ENCODE results near the gene KCNJ18.
"Not testable (repeated sequence)": the region's sequence is repeated elsewhere in the genome, so short reads cannot be mapped to it uniquely, and the experiment has no call there.

Gene KCNJ18

DNA sequence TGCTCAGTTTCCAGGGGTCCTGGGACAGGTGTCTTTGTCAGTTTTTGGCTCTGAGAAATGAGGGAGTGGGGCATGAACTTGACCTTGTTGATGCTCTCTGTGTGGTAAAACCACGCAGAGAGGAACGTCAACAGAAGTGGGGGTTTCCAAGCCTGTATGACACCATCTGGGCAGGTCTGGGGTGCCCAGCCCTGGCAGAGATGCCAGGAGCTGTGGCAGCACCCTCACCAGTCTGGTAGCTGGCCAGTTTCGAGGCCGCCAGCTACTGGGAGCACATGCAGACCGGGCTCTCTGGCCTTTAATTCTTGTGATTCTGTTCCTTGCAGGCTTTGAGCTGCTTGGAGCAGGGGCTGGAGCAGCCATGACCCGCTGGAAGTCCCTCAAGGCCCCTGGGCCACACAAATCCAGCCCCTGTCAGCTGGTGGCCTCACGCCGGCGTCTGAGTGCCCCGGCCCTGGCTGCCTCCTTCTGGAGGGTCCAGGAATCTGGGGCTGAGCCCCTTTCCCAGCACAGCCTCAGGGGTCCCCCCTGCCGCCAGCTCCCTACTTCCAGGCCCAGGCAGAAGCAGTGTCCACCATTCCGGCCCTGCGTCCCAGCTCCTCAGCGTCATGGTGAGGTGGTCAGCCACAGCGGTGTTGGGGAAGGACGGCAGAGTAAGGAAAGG, 7.4 kb downstream of the KCNJ18 start:
- peaks cover 10% of the 10 kb centered on the region for H3K9me3 Mint-ChIP-seq
- H3K36me3 Mint-ChIP-seq (ENCODE audit: low read depth); intact Hi-C loops (cut with micrococcal nuclease); H3K4me3 Mint-ChIP-seq; H3K4me1 Mint-ChIP-seq (ENCODE audit: low read depth); H3K27ac Mint-ChIP-seq; H3K27me3 Mint-ChIP-seq: not testable (repeated sequence)

DNA sequence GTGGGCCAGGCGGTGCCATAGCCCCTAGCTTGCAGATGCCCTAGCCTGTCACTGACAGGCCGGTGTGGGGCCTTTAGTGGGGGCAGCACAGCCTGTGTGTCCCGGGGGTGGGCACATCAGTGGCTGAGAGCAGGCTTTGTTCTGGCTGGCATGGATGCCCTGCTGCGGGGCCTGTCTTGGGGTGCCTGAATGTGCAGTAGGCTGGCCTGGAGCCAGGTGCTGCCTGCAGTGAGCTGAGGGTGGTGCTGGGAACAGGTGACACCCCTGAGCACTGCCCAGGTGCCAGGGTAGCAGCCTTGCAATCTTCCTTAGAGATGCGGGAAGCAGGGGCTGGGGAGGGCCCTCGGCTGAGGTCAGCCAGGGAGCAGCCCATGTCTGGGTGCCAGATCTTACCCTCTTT, 8.8 kb downstream of the KCNJ18 start:
- not testable (repeated sequence) for H3K36me3 Mint-ChIP-seq (ENCODE audit: low read depth); H3K9me3 Mint-ChIP-seq

DNA sequence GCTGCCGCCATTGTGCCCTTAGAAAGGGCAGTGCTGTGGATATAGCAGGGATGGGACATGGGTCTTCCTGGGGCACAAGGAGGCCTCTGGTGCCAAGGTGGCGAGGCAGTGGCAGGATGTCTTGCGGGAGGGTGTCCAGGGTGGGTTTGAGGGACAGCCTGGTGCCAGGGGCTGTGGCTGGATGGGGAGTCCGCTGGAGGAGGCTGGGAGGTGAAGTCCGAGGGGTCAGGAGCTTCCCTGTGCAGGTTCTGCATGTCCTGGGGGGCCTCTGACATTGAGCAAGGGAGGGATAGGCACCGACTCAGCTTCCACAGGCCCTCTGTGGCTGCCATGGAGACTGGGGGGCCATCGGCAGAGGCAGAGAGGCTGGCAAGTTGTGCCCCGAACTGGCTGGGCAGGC, 9.7 kb downstream of the KCNJ18 start:
- H3K27me3 Mint-ChIP-seq; intact Hi-C loops (cut with micrococcal nuclease); H3K9me3 Mint-ChIP-seq; H3K4me1 Mint-ChIP-seq (ENCODE audit: low read depth); H3K27ac Mint-ChIP-seq; H3K36me3 Mint-ChIP-seq (ENCODE audit: low read depth); H3K4me3 Mint-ChIP-seq: not testable (repeated sequence)

More for the DNA sequence above, 8.8 kb downstream of the KCNJ18 start:
- H3K27me3 Mint-ChIP-seq; H3K4me3 Mint-ChIP-seq; intact Hi-C loops (cut with micrococcal nuclease); H3K27ac Mint-ChIP-seq; H3K4me1 Mint-ChIP-seq (ENCODE audit: low read depth): not testable (repeated sequence)

DNA sequence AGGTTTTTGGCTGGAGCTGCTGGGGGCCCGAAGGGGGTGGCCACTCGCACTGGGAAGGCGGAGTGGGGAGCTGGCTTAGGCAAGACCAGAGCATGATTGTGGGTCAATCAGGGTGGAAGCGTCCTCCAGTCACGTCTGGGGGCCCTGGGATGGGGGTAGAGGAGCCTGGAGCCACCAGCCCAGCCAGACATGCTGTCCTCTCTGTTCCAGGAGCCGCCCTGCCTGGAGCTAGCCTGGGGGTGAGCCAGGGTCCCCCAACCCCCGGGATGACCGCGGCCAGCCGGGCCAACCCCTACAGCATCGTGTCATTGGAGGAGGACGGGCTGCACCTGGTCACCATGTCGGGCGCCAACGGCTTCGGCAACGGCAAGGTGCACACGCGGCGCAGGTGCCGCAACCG, 10.2 kb downstream of the KCNJ18 start:
- H3K27me3 Mint-ChIP-seq; H3K4me1 Mint-ChIP-seq (ENCODE audit: low read depth); H3K27ac Mint-ChIP-seq; H3K36me3 Mint-ChIP-seq (ENCODE audit: low read depth); H3K9me3 Mint-ChIP-seq; intact Hi-C loops (cut with micrococcal nuclease); H3K4me3 Mint-ChIP-seq: not testable (repeated sequence)

DNA sequence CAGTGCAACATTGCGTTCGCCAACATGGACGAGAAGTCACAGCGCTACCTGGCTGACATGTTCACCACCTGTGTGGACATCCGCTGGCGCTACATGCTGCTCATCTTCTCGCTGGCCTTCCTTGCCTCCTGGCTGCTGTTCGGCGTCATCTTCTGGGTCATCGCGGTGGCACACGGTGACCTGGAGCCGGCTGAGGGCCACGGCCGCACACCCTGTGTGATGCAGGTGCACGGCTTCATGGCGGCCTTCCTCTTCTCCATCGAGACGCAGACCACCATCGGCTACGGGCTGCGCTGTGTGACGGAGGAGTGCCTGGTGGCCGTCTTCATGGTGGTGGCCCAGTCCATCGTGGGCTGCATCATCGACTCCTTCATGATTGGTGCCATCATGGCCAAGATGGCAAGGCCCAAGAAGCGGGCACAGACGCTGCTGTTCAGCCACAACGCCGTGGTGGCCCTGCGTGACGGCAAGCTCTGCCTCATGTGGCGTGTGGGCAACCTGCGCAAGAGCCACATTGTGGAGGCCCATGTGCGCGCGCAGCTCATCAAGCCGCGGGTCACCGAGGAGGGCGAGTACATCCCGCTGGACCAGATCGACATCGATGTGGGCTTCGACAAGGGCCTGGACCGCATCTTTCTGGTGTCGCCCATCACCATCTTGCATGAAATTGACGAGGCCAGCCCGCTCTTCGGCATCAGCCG, 10.8 kb downstream of the KCNJ18 start:
- H3K9me3 Mint-ChIP-seq; H3K27ac Mint-ChIP-seq; H3K27me3 Mint-ChIP-seq; H3K4me1 Mint-ChIP-seq (ENCODE audit: low read depth); H3K36me3 Mint-ChIP-seq (ENCODE audit: low read depth); H3K4me3 Mint-ChIP-seq; intact Hi-C loops (cut with micrococcal nuclease): not testable (repeated sequence)

DNA sequence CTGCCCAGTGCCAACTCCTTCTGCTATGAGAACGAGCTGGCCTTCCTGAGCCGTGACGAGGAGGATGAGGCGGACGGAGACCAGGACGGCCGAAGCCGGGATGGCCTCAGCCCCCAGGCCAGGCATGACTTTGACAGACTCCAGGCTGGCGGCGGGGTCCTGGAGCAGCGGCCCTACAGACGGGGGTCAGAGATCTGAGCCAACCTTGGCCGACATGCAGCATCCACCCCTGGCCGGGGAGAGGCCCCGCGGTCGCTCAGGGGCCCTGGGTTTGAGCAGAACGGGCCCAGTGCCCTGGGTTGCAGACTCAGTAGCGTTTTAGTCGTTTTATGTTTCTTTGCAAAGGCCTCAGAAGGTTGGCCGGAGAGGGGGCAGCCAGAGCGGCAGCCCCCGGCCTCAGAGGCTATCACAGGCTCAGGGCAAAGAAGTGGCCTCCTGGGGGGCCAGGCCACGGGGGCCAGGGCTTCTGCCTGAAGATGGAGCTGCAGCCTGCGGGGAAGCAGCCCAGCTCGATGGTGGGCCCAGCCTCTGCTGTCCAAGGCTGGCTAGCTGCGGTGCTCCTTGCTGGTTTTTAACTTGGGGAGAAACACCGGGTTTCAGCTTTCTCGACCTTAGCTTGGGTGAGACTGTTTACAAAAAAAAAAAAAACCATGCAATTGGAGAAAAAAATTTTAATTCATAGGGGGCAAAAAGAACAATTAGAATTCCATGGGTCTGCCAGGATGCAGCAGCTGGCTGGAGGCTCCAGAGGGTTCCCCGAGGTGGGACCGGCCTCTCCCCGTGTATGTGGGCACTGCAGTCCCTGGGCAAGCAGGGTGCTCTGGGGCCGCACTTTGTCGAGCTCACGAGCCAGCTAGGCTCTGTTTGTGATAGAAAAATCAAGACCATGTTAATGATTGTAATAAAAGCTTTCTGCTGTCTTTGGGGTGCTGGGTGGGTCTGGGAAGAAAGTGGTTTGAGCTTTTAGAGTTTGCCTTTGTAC, 11.9 kb downstream of the KCNJ18 start:
- H3K4me1 Mint-ChIP-seq (ENCODE audit: low read depth); H3K27me3 Mint-ChIP-seq; H3K9me3 Mint-ChIP-seq; H3K4me3 Mint-ChIP-seq; intact Hi-C loops (cut with micrococcal nuclease); H3K36me3 Mint-ChIP-seq (ENCODE audit: low read depth); H3K27ac Mint-ChIP-seq: not testable (repeated sequence)

DNA sequence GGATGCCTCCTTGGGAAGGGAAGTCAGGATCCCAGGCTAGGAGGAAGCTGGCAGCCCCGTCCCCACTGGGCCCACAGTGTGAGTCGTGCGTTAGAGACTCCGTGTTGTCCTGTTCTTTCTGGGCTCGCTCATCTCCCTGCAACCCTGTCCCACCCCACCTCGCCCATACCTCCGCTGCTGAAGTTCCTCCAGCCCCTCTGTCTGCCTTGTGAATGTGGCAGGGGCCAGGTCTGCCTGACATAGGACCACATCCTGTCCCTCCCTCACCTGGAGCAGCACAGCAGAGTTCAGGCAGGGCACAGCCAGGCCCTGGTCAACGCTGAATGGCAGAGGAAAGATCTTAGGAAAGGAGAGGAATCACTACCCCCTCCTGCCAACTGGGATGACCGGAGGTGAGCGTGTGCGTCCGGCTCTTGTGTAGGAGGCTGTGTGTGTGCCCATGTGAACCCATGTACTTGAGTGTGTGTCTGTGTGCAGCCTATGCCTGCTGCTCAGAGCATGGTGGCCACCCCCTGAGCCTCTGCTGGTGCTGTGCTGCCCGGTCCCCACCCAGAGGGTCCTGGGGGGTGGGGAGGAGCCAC, 12.8 kb downstream of the KCNJ18 start:
- intact Hi-C loops (cut with micrococcal nuclease), result no loop called here

DNA sequence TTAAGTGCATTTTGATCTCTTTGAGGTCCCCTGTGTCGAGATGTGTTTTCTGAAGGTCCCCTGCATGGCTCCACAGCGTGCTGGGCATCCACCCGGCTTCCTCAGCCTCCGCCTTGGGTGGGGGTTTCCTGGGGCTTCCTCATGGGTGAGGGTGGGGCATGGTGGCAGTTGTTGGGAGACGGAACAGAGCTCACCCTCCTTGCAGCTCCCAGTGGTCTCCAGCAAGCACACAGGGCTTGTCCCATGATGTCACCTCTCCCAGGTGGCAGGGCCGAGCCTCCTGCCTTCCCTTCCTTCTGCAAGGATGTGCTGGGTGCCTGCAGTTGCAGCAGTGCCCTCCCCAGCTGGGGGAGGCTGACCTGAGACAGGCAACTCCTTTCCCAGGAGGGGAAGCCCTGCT, 13.4 kb downstream of the KCNJ18 start:
- H3K4me3 Mint-ChIP-seq; H3K27ac Mint-ChIP-seq; H3K27me3 Mint-ChIP-seq; H3K4me1 Mint-ChIP-seq (ENCODE audit: low read depth); intact Hi-C loops (cut with micrococcal nuclease); H3K9me3 Mint-ChIP-seq; H3K36me3 Mint-ChIP-seq (ENCODE audit: low read depth): not testable (repeated sequence)

More for the DNA sequence above, 12.8 kb downstream of the KCNJ18 start:
- Mint-ChIP-seq H3K9me3 (no peaks in the 10 kb centered on the region), H3K27ac (no peak overlapping the region), H3K4me3 (no peak overlapping the region), H3K36me3 (ENCODE audit: low read depth) (no peaks in the 10 kb centered on the region), H3K27me3 (no peaks in the 10 kb centered on the region), H3K4me1 (ENCODE audit: low read depth) (no peaks in the 10 kb centered on the region)

DNA sequence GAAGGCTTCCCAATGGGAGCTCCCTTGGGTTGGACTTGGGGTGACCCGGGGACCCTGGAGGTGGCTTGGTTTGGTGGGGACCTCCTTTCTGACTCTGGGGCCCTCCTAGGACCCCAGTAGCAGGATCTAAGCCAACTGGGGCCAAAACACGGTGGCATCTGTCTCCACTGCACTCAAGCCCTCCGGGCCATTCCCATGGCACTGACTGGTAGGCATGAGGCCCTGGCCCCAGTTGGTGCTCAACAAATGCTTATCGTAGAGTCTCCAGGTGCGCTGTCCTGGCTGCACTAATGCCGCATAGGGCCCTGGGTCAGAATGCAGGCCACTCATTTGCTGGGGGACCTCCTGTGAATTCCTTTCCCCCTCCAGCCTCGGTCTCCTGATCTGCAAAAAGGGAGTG, 14.2 kb downstream of the KCNJ18 start:
- intact Hi-C loops (cut with micrococcal nuclease); H3K27me3 Mint-ChIP-seq; H3K27ac Mint-ChIP-seq; H3K36me3 Mint-ChIP-seq (ENCODE audit: low read depth); H3K4me3 Mint-ChIP-seq; H3K4me1 Mint-ChIP-seq (ENCODE audit: low read depth); H3K9me3 Mint-ChIP-seq: not testable (repeated sequence)

DNA sequence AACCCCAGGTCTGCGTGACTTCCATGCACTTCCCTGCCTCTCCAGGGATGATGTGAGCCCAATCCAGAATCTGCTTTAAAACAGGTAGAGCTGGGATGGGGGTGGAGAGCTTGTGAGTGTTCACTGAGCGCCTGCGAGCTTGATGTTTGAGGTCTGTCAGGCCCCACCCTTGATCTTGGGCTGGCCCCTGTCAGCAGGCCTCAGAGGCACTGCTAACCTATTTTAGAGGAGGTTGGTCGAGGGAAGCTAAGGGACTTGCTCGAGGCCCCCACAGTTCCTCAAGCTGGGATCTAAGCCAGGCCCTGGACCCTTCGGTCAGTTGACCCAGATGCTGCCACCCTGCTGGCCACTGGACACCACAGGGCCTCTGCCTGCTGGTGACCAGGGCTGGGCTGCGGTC, 14.8 kb downstream of the KCNJ18 start:
- H3K27me3 Mint-ChIP-seq; H3K36me3 Mint-ChIP-seq (ENCODE audit: low read depth); H3K4me1 Mint-ChIP-seq (ENCODE audit: low read depth); intact Hi-C loops (cut with micrococcal nuclease); H3K9me3 Mint-ChIP-seq; H3K4me3 Mint-ChIP-seq; H3K27ac Mint-ChIP-seq: not testable (repeated sequence)

DNA sequence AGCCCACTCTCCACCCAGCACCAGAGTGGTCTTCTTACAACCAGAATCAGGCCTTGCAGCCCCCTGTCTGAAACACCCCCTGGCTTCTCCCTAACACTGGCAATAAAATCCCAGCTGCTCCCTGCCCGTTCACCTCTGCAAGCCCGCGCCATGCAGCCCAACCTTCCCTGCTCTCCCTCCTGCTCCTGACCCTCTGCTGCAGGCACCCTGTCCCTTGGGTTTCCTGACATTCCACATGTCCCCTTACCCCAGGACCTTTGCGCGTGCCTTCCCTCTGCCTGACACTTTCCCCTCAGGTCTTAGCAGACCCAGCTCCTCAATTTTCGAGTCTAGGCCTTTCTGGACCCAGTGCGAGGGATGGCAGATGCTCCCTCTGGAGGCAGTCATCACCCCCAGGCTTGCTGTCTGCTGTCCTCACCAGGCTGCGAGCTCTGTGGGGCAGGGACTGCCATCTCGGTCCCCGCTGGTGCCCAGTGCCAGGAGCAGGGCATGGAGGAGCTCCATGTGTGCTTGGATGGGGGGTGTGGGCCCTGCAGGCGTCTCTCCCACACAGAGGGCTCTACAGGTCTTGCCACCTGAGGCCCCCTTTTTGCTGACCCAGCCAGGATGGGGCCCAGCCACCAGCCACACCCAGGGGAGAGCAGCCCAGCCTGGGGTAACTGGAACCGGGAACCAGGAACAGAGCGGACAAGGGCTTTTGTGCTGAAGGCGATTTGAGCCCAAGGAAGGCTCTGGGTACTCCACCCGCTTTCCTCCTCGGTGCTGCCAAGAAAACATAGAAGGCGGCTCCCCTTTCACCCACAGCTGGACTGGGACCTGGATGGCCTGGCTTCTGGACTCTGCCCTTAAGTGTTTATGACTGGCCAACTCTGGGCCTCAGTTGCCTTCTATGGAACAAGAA, 15.6 kb downstream of the KCNJ18 start:
- H3K36me3 Mint-ChIP-seq (ENCODE audit: low read depth); H3K27me3 Mint-ChIP-seq; H3K4me1 Mint-ChIP-seq (ENCODE audit: low read depth); intact Hi-C loops (cut with micrococcal nuclease); H3K4me3 Mint-ChIP-seq; H3K9me3 Mint-ChIP-seq; H3K27ac Mint-ChIP-seq: not testable (repeated sequence)

DNA sequence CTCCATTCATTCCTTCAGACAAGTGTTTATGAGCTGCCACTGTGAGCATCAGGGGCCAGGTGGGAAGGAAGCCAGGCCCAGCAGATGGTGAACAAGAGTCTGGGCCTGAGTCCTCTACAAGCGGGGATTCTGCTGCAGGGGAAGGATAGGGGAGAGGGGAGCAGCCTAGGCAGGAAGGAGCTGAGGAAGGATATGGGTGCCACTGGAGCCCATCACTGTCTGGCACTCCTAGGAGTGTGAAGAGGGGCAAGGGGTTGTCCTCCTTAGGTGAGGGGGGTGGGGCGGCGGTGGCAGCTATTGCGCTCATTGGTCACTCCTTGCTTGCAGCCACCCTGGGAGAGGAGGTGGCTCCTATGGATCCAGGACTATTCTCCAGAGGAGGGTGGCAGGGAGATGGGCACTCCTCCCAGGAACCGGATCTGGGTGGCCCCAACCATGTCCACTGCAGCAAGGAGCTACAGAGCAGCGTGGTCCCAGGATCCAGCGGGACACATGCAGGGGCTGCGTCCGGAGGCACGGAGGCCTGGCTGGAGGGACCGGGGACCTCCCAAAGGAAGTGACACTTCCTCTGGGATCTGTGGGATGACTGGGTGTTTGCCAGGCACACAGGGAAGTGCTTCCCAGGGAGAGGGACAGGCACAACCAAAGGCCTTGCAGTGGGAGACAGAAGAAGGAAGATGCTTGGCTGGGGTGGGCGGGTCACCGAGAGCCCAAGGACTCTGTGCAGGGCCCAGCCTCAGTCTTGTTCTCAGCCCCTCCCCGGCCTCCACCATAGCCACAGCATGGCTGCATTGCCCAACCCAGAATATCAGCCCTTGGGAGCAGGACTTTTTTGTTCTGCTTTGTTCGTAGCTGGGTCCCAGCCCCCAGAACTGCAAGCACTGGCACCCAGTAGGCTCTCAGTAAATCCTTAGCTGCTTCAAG, 16.6 kb downstream of the KCNJ18 start:
- H3K36me3 Mint-ChIP-seq (ENCODE audit: low read depth); intact Hi-C loops (cut with micrococcal nuclease); H3K4me1 Mint-ChIP-seq (ENCODE audit: low read depth); H3K4me3 Mint-ChIP-seq; H3K27ac Mint-ChIP-seq; H3K27me3 Mint-ChIP-seq; H3K9me3 Mint-ChIP-seq: not testable (repeated sequence)

DNA sequence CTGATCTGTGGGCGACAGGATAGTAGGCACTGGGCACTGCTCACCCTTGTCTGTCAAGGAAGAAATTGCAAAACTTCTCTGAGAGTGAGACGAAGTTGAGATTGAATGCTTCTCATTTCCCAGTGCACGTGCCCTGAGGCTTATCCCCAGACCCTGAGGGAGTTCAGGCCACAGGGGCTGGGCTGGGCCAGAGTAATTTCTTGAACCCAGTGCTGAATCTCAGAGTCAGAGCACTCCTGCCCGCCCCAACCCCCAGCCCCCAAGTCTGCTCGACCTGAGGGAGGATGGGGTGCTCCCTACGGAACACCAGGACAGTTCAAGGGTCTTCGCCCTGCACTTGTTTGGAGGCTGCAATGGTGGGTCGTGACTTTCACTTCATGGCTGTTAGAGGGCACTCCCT, 17.7 kb downstream of the KCNJ18 start:
- H3K27ac Mint-ChIP-seq; H3K4me1 Mint-ChIP-seq (ENCODE audit: low read depth); H3K27me3 Mint-ChIP-seq; H3K36me3 Mint-ChIP-seq (ENCODE audit: low read depth); intact Hi-C loops (cut with micrococcal nuclease); H3K4me3 Mint-ChIP-seq; H3K9me3 Mint-ChIP-seq: not testable (repeated sequence)
